ENCODE measurements around the gene TVP23C.

DNA sequence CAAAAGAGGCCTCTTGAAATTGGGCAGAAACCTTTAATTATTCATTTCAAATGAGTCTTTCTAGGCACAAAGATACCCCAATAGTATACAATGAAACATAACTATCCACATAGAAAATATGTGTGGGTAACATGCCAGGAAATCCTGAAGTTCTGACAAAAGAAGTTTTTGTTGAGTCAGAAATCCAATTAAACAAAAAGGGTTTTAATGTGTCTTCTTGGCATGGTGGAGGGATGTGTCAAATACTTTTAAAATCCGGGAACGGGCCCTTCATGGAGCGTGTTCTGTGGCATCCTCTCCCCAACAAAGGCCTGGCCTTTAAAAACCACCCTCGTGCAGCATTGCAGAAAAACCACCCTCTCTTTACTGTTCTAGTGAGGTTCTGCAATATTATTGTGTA, 110.0 kb downstream of the TVP23C start:
- TF ChIP-seq POLR2A (IDR thresholded peaks at IDR 0.05) = no peak
- TF ChIP-seq, protein P1, sequence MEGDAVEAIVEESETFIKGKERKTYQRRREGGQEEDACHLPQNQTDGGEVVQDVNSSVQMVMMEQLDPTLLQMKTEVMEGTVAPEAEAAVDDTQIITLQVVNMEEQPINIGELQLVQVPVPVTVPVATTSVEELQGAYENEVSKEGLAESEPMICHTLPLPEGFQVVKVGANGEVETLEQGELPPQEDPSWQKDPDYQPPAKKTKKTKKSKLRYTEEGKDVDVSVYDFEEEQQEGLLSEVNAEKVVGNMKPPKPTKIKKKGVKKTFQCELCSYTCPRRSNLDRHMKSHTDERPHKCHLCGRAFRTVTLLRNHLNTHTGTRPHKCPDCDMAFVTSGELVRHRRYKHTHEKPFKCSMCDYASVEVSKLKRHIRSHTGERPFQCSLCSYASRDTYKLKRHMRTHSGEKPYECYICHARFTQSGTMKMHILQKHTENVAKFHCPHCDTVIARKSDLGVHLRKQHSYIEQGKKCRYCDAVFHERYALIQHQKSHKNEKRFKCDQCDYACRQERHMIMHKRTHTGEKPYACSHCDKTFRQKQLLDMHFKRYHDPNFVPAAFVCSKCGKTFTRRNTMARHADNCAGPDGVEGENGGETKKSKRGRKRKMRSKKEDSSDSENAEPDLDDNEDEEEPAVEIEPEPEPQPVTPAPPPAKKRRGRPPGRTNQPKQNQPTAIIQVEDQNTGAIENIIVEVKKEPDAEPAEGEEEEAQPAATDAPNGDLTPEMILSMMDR (IDR thresholded peaks at IDR 0.05 in 8 of 11, conservative IDR thresholded peaks at IDR 0.05 in 3 of 11) = no peak

All from spleen (tissue), 7 donors.